Measurements from ENCODE around the gene ISL2. TPM values are rescaled to one million over a fixed set of nuclear protein-coding genes. Genes with fewer than 3 reads are reported as not detected.

Gene ISL2
- total RNA-seq, 1 experiment from 2014 or later = not detected

DNA sequence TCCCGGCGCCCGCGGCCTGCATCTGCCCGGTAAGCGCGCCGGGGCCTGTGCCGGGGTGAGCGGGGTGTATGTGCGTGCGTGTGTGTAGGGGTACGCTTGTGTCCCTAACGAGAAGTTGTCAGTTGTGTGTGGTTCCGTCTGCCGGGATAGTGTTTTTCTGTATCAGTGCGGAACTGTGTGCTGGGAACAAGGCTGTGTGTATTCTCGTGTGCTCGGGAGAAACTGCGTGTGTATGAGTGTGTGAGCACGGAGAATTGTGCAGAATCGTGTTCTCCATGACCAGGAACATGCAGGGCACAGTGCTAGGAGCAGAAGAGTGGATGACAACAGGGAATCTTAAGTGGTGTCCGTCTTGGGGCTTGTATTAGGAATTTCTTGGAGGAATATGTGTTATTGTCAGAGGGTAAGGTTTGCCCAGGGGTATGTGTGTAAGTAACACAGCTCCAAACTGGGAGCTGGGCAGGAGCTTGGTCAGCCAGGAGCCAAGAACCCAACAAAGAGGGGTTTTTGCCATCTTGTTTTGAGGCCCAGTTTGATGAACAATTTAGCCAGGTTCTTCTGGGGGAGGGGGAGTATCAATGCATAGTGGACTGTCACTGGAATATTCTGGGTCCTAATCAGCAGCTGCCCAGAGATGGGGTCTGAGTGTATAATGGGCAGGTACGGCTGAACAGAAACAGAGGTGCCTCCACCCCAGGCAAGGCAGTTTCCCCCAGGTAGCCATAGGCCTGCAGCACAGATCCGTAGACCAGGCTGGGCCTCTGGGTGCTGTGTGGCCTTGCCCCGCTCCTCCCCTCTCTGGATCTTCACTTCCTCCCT is 2.1 kb downstream of the ISL2 start:
- in situ Hi-C loops (cut with HindIII; ENCODE audit: low pct_unique_long_range_greater_than_20kb, low sequenced_read_pairs) = no loop called here

DNA sequence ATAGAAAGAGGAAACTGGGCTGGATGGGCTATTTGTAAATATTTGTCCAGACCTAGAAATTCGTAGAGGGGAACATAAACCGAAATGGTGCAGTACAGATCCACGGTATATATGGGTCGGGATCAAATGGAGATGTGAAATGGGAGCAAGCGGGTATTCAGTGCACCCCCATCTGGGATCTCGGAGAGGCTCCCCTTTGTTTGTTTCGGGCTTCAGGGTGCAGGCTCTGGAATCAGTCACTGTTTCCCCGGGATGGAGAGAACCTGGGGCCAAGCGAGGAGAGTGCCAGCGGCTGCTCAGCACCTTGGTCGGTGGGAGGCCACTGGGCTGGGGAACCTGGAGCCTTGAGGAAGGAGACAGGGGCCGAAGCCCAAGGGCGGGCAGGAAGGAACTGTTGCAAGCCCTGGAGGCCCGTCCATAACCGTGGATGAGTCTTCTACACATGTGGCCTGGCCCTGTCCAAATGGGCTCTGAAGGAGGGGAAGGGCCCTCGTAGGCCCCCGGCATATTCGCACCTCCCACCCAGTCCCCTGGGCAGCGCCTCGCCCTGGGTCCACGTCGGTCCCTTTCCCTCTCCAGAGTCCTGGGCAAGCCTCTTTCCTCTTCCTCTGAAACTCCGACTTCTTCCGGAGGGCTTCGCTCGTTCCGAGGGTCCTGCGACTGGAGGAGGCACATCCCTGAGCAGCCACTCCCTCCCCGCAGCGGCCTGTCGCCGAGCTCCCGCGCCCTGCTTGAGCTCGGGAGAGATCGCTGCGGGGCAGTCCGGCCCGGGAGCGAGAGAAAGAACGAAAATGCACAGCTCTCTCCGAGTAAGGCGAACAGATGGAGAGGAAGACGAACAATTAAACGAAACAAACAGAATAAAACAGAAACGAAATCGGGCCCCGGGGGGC is 3.0 kb downstream of the ISL2 start:
- DNase-seq (ENCODE audit: low read depth, low spot score) = no peak
- in situ Hi-C loops (cut with HindIII; ENCODE audit: low pct_unique_long_range_greater_than_20kb, low sequenced_read_pairs) = no loop called here

More for the DNA sequence above, 2.1 kb downstream of the ISL2 start:
- no peak for DNase-seq (ENCODE audit: low read depth, low spot score)

DNA sequence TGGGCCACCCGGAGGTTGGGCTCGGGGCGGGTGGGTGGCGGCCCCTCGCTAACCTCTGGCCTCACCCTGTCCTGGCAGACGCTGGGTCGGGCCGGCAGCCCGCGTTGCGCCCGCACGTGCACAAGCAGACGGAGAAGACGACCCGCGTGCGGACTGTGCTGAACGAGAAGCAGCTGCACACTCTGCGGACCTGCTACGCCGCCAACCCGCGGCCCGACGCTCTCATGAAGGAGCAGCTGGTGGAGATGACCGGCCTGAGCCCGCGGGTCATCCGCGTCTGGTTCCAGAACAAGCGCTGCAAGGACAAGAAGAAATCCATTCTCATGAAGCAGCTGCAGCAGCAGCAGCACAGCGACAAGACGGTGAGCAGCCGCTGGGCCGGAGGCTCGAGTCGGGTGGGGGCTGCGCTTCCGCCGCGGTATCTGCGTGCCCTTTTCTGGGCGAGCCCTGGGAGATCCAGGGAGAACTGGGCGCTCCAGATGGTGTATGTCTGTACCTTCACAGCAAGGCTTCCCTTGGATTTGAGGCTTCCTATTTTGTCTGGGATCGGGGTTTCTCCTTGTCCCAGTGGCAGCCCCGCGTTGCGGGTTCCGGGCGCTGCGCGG is 3.7 kb downstream of the ISL2 start:
- in situ Hi-C loops (cut with HindIII; ENCODE audit: low pct_unique_long_range_greater_than_20kb, low sequenced_read_pairs) = no loop called here
- peak; percentile 7 for DNase-seq (ENCODE audit: low read depth, low spot score)

DNA sequence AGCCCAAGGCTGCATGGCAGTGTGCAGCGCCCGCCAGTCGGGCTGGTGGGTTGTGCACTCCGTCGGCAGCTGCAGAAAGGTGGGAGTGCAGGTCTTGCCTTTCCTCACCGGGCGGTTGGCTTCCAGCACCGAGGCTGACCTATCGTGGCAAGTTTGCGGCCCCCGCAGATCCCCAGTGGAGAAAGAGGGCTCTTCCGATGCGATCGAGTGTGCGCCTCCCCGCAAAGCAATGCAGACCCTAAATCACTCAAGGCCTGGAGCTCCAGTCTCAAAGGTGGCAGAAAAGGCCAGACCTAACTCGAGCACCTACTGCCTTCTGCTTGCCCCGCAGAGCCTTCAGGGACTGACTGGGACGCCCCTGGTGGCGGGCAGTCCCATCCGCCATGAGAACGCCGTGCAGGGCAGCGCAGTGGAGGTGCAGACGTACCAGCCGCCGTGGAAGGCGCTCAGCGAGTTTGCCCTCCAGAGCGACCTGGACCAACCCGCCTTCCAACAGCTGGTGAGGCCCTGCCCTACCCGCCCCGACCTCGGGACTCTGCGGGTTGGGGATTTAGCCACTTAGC is 4.3 kb downstream of the ISL2 start:
- DNase-seq (ENCODE audit: low read depth, low spot score) = peak; percentile 26
- in situ Hi-C loops (cut with HindIII; ENCODE audit: low pct_unique_long_range_greater_than_20kb, low sequenced_read_pairs) = no loop called here

DNA sequence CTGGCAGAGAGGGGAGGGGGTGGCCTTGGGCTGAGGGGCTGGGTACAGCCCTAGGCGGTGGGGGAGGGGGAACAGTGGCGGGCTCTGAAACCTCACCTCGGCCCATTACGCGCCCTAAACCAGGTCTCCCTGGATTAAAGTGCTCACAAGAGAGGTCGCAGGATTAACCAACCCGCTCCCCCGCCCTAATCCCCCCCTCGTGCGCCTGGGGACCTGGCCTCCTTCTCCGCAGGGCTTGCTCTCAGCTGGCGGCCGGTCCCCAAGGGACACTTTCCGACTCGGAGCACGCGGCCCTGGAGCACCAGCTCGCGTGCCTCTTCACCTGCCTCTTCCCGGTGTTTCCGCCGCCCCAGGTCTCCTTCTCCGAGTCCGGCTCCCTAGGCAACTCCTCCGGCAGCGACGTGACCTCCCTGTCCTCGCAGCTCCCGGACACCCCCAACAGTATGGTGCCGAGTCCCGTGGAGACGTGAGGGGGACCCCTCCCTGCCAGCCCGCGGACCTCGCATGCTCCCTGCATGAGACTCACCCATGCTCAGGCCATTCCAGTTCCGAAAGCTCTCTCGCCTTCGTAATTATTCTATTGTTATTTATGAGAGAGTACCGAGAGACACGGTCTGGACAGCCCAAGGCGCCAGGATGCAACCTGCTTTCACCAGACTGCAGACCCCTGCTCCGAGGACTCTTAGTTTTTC is 4.9 kb downstream of the ISL2 start:
- no peak for DNase-seq (ENCODE audit: low read depth, low spot score)
- in situ Hi-C loops (cut with HindIII; ENCODE audit: low pct_unique_long_range_greater_than_20kb, low sequenced_read_pairs) = no loop called here

DNA sequence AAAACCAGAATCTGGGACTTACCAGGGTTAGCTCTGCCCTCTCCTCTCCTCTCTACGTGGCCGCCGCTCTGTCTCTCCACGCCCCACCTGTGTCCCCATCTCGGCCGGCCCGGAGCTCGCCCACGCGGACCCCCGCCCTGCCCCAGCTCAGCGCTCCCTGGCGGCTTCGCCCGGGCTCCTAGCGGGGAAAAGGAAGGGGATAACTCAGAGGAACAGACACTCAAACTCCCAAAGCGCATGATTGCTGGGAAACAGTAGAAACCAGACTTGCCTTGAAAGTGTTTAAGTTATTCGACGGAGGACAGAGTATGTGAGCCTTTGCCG is 5.4 kb downstream of the ISL2 start:
- no peak for DNase-seq (ENCODE audit: low read depth, low spot score)
- in situ Hi-C loops (cut with HindIII; ENCODE audit: low pct_unique_long_range_greater_than_20kb, low sequenced_read_pairs) = no loop called here

DNA sequence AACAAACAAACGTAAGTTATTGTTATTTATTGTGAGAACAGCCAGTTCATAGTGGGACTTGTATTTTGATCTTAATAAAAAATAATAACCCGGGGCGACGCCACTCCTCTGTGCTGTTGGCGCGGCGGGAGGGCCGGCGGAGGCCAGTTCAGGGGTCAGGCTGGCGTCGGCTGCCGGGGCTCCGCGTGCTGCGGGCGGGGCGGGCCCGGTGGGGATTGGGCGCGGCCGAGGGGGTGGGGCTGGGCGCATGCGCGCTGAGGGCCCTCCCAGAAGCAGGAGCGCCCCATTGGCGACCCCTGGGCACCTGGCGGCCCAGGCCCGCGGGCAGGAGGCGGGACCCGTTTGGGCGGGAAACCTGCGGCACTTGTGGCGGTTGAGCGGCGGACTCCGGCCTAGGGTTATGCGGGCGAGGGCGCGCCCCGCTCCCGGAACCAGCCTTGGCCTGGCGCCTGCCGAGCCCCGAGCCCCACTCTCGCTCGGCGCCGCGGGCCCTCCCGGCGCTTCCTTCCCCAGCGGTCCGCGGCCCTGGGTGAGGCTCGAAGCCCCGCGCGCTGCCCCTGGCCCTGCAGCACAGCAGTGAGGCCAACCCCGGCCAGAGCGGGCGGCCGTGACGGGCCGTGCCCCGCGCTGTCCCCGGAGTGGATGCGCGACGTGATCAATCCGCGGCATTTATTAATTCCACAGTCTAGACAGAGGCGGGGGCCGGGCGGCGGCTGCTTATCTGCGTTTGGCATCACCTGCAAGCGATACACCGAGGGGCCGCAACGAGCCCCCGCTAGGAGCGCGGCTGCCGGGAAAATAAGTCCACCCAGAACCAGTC is 6.0 kb downstream of the ISL2 start:
- in situ Hi-C loops (cut with HindIII; ENCODE audit: low pct_unique_long_range_greater_than_20kb, low sequenced_read_pairs) = no loop called here
- DNase-seq (ENCODE audit: low read depth, low spot score) = no peak

DNA sequence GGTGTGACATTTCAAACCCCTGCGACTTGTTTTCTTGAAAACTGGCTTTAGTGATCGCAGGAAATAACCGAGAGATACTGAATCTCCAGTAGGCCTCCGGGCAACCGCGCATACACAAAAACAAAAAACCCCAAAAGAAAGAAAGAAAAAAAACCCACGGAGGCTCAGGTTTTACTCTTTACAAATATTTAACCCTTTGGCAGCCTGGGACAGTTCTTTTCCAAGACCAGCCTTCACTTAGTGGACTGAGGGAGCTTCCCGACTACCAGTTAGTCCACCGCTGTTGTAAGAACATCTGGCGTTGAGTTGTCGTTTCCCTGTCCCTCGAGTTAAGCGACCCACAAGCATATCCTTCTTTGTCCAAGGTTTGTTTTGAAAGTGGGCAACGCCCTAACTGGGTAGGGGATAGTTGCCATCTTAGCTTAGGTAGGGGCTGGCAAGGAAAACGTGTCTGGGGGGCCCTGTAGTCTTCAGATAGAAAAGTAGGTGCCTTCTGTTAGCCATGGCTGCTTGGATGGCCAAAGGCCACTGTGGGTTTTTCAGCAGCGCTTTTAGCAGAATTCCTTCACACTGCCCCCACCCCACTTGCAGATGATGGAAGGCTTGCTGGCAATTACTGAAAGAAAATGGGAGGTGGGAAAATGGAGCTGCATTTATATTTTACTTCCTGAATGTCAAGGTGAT is 6.9 kb downstream of the ISL2 start:
- in situ Hi-C loops (cut with HindIII; ENCODE audit: low pct_unique_long_range_greater_than_20kb, low sequenced_read_pairs) = no loop called here
- no peak for DNase-seq (ENCODE audit: low read depth, low spot score)

DNA sequence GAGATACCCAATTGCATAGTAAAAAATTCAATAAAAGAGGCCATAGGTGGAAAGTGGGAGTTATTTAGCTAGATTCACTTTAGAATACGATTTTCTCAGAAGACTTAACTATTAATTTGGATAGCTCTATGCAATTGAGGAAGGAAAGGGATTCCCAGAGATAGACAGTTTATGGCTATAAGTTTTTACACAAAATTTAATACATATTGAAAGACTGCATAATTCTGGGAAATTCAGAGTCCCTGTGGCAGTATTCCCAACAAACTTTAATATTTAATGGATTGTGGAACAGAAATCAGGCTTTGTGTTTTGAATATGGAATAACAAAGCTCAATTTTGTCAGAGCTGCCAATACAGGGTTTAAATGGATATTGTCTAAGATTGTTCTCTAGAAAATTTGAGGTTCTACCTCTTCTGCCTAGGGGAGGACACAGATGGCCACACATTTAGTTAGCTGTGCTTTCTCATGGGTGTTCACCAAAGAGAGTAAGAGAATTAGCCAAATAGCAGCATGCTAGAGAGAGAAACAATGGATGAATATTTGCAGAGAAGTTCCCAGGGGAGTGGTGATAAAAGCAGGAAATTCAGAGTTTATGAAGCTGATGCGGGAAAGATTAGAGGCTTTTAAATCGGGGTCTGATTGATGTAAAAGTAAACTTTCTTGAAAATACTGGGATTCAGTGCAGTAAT is 8.5 kb downstream of the ISL2 start:
- DNase-seq (ENCODE audit: low read depth, low spot score) = no peak
- in situ Hi-C loops (cut with HindIII; ENCODE audit: low pct_unique_long_range_greater_than_20kb, low sequenced_read_pairs) = no loop called here

DNA sequence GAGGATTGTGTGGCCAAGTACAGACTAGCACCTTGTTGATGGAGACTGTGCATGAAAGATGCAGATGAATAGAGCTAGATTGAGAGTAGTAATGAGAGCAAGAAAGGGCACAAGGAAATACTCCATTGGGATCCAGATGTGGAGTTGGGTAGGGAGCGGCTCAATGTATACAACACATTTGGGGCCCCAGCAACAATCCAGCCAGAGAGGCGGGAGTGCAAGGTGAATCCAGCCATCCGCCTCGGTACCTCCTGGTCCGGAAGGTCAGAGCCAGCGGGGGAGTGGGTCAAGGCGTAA is 9.0 kb downstream of the ISL2 start:
- in situ Hi-C loops (cut with HindIII; ENCODE audit: low pct_unique_long_range_greater_than_20kb, low sequenced_read_pairs) = no loop called here
- DNase-seq (ENCODE audit: low read depth, low spot score) = no peak

DNA sequence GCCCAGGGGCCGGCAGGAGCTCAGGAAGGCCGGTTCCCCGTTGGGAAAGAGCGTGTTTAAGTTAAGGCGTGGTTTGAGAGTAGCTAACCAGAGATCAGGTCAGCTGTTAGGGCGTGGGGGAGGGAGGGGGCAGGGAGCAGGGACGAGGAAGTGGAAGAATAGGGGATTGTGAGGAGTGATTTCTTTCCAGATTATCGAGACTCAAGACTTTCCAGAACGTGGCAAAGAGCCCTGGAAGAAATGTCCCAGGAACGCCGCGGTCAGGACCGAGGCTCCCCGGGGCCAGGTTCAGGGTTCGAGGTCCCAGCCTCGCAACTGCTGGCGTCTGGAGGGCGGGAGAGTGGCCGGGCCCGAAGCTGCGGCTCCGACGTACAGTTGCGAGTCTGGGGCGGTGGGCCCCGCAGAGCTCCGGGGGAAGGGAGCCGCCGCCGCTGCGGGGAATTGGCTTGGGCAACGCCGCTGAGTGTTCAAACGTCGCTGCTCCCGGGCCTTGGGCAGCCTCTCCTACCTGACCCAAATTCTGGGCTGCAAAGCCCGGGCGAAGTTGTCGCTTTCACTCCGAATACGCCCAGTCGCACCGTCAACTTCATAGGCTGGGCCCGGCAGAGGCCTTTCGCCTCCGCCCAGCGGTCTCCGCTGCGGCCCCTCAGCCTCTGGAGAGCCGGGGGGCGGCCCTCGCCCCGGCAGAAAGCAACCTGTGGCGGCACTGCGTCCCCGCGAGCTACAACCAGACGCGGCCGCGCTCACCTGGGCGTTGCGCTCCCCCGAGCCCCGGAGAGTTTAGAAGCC is 9.5 kb downstream of the ISL2 start:
- DNase-seq (ENCODE audit: low read depth, low spot score) = no peak
- in situ Hi-C loops (cut with HindIII; ENCODE audit: low pct_unique_long_range_greater_than_20kb, low sequenced_read_pairs) = no loop called here

DNA sequence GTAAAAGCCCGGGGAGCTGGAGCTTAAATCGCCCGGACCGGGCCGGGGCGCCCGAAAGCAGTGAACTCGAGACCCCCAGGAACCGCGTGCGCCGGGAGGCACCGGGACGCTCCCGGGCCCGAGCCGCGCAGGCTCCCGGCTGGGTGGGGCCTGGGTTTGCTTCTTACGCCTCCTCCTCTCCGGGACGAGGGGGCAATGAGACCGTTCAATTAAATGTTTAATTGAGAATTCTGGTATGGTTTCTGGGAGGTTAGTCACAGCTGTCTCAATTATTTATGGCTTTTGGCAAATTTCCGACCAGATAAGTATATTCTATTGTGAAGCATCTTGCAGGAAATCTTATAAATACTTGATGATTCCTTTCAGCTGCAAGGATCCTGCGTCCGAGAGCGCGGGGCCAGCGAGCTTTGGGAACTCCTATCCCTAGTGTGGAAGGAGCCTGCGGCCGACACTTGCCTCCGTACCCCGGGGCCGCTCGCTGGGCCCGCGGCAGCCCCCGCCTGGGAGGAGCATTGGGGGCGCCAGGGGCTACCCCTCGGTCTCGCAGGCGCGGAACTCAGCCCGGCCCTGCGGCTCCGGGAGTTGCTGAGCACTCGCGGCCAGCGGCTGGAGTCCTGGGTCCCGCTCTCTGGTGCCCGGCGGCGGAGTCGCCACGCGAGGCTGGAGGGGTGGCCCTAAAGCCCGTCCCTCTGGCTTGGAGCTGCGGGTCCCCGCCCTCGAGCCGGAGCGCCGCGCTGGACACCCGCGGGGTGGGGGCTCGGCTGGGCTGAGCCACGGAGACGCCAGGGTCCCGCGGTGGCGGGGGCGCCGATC is 10.3 kb downstream of the ISL2 start:
- DNase-seq (ENCODE audit: low read depth, low spot score) = no peak
- in situ Hi-C loops (cut with HindIII; ENCODE audit: low pct_unique_long_range_greater_than_20kb, low sequenced_read_pairs) = no loop called here

DNA sequence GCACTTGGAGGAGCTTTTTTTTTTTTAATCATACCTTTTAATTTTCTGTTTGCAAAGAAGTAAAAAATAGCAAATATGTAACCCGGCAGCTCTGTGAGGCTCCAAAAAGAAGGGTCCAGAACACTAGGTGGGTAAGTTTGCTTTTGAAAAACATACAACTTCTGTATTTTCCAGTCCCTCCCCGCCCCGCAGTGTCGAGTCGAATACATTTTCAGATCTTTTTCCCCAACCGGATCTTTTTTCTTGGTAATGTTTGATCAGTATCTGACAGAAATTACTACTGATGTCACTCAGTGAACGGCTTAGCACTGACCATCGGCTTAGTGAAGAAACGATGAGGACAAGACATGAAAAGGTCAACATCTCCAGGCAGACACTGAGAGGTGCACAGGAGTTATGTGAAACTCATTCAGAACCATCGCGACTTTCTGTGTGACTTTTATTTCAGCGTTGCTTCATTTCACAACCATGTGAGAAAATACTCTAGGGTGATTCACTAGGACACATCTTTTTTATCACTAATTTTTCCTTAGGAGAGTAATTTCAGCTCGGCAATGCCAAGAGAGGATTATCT is 11.0 kb downstream of the ISL2 start:
- no peak for DNase-seq (ENCODE audit: low read depth, low spot score)
- in situ Hi-C loops (cut with HindIII; ENCODE audit: low pct_unique_long_range_greater_than_20kb, low sequenced_read_pairs) = no loop called here

DNA sequence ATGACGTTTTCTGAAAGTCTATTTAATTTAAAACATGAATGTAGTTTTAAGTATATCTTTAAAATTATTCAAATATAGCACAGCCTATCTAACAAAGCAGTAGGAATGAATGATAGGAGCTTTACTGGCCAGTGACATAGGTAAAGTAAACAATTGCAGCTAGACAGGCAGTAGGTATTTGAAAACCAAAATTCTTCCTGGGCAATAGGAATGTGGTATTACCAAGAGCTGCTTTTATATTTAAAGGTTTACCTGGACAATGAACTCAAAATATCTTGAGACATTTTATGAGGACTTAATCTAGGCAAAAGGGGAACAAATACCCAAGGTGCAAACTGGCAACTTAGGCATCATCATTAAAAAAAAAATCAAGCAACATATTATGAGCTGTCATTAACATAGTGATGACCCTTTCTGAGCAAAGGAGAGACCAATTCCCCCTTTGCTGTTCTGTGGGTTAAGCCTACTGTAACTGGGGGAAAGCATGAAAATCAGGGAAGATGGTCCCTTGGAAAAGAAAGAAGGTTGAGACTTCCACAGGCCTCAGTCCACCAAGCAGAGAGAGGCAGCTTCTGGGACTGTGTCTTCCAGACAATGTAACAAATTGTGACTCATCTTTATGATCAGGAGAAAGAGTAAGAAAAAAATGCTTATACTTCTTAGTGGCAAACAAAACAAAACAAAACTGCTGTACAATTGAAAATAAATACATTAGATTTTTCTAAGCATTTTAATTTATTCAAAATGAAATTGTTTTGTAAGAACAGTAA is 12.9 kb downstream of the ISL2 start:
- no peak for DNase-seq (ENCODE audit: low read depth, low spot score)
- in situ Hi-C loops (cut with HindIII; ENCODE audit: low pct_unique_long_range_greater_than_20kb, low sequenced_read_pairs) = no loop called here
